ENCODE measurements around the gene RARB. TPM values are rescaled to one million over a fixed set of nuclear protein-coding genes. Genes with fewer than 3 reads are reported as not detected.
A peak's percentile ranks its signal among the peaks of the same experiment; 100 is the strongest.

RARB gene
- total and polyA plus RNA-seq, 11 donors = 4.3 to 21.0 (median 16.3) TPM

DNA sequence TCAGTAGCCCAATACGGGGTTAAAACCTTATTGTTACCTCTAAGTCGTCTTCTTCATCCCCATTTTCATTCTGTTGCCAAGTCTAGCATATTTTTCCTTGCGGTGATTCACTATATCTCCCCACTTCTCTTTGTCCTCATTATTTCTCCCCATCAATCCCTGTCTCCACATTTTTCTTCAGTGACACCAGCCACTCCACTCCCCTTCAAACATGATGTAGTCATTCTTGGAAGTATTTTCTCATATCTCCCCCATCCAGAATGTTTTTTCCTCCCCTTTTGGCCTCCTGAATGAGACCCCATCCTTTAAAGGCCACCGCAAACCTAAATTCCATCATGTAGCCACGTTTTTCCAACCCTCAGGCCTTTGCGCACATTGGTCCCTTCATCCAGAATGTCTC, 130.7 kb downstream of the RARB start:
- TF ChIP-seq, protein P1, sequence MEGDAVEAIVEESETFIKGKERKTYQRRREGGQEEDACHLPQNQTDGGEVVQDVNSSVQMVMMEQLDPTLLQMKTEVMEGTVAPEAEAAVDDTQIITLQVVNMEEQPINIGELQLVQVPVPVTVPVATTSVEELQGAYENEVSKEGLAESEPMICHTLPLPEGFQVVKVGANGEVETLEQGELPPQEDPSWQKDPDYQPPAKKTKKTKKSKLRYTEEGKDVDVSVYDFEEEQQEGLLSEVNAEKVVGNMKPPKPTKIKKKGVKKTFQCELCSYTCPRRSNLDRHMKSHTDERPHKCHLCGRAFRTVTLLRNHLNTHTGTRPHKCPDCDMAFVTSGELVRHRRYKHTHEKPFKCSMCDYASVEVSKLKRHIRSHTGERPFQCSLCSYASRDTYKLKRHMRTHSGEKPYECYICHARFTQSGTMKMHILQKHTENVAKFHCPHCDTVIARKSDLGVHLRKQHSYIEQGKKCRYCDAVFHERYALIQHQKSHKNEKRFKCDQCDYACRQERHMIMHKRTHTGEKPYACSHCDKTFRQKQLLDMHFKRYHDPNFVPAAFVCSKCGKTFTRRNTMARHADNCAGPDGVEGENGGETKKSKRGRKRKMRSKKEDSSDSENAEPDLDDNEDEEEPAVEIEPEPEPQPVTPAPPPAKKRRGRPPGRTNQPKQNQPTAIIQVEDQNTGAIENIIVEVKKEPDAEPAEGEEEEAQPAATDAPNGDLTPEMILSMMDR (IDR thresholded peaks at IDR 0.05) = no peak
- no peak for TF ChIP-seq POLR2A (IDR thresholded peaks at IDR 0.05)
- ATAC-seq = no peak
- 84 to 89% (median 86%) methylated on average over 6 of the region's 6 CpGs for WGBS, 4 donors
- H3K27ac ChIP-seq = peak overlapping the region in 1 of 12 donors; percentile 35
- intact Hi-C loops (cut with DNase I) = no loop called here
- no peak for DNase-seq
- H3K4me1 ChIP-seq = peaks cover 3 to 69% (median 33%) of the 10 kb centered on the region in 12 donors
- no peaks in the 10 kb centered on the region for H3K9me3 ChIP-seq
- H3K36me3 ChIP-seq = no peaks in the 10 kb centered on the region
- H3K4me3 ChIP-seq = no peak overlapping the region
- no peaks in the 10 kb centered on the region for H3K27me3 ChIP-seq

DNA sequence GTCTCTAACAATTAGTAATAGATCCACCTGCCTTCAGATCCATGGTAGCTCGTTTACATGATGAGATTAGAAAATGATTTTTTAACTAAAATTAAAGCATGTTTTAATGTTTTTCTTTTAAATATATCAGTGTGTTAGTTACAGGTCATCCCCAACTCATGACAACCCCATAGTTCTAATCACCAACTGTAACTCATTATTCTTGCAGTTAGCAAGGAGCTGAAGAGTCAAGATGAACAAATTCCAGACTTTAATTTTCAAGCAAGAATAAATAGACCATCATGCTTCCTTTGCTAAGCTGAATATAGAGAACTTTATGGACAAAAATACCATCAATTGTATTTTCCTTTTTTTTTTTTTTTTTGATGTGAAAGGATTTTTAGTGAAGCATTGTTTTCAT, 135.5 kb downstream of the RARB start:
- H3K36me3 ChIP-seq = no peaks in the 10 kb centered on the region
- no peak for ATAC-seq
- DNase-seq = no peak
- 82 to 88% (median 86%) methylated on average over 1 of the region's 1 CpG for WGBS, 4 donors
- no peaks in the 10 kb centered on the region for H3K9me3 ChIP-seq
- H3K27ac ChIP-seq = no peak overlapping the region
- TF ChIP-seq, protein P1 (IDR thresholded peaks at IDR 0.05) = no peak
- no peak overlapping the region for H3K4me3 ChIP-seq
- intact Hi-C loops (cut with DNase I) = no loop called here
- H3K4me1 ChIP-seq = peaks cover 0 to 38% (median 7%) of the 10 kb centered on the region in 12 donors
- H3K27me3 ChIP-seq = no peaks in the 10 kb centered on the region

DNA sequence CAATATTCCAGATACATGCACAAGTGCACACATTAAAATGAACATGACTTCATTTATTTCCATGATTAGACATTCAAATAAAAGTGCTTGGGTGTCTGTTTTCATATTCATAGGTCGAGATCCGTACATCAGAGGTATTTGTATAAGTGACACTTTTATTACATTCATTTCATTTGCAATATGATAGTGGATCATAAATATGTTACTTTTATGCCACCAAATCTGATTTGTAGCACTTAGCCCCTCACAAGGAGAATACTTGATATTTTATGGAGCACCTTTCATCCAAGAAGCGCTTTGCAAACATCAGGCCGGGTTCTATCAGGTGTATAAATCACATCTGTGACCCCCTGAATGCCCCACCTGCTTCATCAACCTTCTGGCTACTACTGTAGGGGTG, 136.0 kb downstream of the RARB start:
- 91 to 97% (median 93%) methylated on average over 4 of the region's 4 CpGs for WGBS, 4 donors
- Histone ChIP-seq H3K27me3 (no peaks in the 10 kb centered on the region), H3K4me3 (no peak overlapping the region), H3K4me1 (peaks cover 0 to 37% (median 10%) of the 10 kb centered on the region in 12 donors), H3K36me3 (no peaks in the 10 kb centered on the region), H3K27ac (no peak overlapping the region), H3K9me3 (no peaks in the 10 kb centered on the region)
- ATAC-seq = no peak
- DNase-seq = no peak
- TF ChIP-seq, protein P1 (IDR thresholded peaks at IDR 0.05) = no peak
- no peak for TF ChIP-seq POLR2A (IDR thresholded peaks at IDR 0.05)
- intact Hi-C loops (cut with DNase I) = no loop called here

DNA sequence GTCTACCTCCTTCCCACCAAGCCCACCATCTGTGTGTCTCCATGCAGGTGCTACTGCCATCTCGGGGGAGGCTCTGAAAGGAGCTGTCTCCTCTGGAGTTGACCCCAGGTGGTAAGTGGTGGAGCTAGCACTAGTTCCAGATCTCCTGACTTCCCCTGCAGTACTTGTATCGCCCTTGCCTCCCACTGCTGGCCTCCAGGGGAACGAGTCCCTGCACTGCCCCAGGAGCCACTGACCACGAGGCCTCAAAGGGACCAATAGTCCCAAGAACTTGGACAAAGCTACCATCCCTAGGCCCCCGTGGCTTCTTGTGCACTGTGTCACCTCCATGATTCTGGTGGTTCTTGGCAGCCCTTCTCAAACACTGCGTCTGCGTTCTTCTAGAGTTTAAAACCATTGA, 137.7 kb downstream of the RARB start:
- ATAC-seq = no peak

More for the DNA sequence above, 137.7 kb downstream of the RARB start:
- Histone ChIP-seq H3K27ac (no peak overlapping the region), H3K4me1 (peaks cover 0 to 43% (median 13%) of the 10 kb centered on the region in 12 donors), H3K36me3 (peaks cover 0 to 11% (median under 1%) of the 10 kb centered on the region in 9 donors), H3K9me3 (no peaks in the 10 kb centered on the region), H3K4me3 (no peak overlapping the region), H3K27me3 (no peaks in the 10 kb centered on the region)
- TF ChIP-seq, protein P1 (IDR thresholded peaks at IDR 0.05) = no peak
- no peak for TF ChIP-seq POLR2A (IDR thresholded peaks at IDR 0.05)
- WGBS, 4 donors = 90 to 97% (median 94%) methylated on average over 7 of the region's 7 CpGs
- no peak for DNase-seq
- intact Hi-C loops (cut with DNase I) = no loop called here
